Type B pancreatic cell (in vitro differentiated cells): ENCODE measurements around the gene SUGP1. TPM values are rescaled to one million over a fixed set of nuclear protein-coding genes. Genes with fewer than 3 reads are reported as not detected.
A peak's percentile ranks its signal among the peaks of the same experiment; 100 is the strongest.
"Not testable (repeated sequence)": the region's sequence is repeated elsewhere in the genome, so short reads cannot be mapped to it uniquely, and the experiment has no call there.

Experiments
- DNase-seq: peaks from one replicate; pipeline ENCODE4 v3.0.0; 2021; ENCODE audit warnings: mixed read lengths; ENCODE audit not compliant: unreplicated experiment; ENCODE audit errors: extremely low spot score
- H3K27ac Mint-ChIP-seq: 2 replicates; pipeline ENCODE4 v1.8.0; 2021; ENCODE audit warnings: mild to moderate bottlenecking, mixed read lengths
- H3K27me3 Mint-ChIP-seq: 2 replicates; pipeline ENCODE4 v1.8.0; 2021; ENCODE audit warnings: mixed read lengths
- H3K36me3 Mint-ChIP-seq: 2 replicates; pipeline ENCODE4 v1.8.0; 2021; ENCODE audit warnings: mixed read lengths
- H3K4me1 Mint-ChIP-seq: one replicate; pipeline ENCODE4 v1.8.0; 2021; ENCODE audit warnings: mixed read lengths; ENCODE audit not compliant: unreplicated experiment
- H3K4me3 Mint-ChIP-seq: 2 replicates; pipeline ENCODE4 v1.8.0; 2021; ENCODE audit warnings: mild to moderate bottlenecking, mixed read lengths
- H3K9me3 Mint-ChIP-seq: 2 replicates; pipeline ENCODE4 v1.8.0; 2021; ENCODE audit warnings: mixed read lengths
- CTCF ChIP-seq: fragments of 200-600 bp; sonication (generic); conservative IDR thresholded peaks from 2 replicates; pipeline ENCODE4 v1.5.0; 2021; ENCODE audit warnings: antibody characterized with exemption, mild to moderate bottlenecking
- total RNA-seq: library from RNA; stranded (reverse); gene quantifications from 2 replicates; pipeline ENCODE4 v1.2.1, GENCODE V29; 2021; ENCODE audit warnings: low replicate concordance

The SUGP1 gene
- total RNA-seq, 1 donor from 2014 or later = 86.8 TPM

GRCh38 chr19:19258589-19259338 lies 61.5 kb downstream of the SUGP1 start:
- H3K4me1 Mint-ChIP-seq = peaks cover 12% of the 10 kb centered on the region
- TF ChIP-seq CTCF = no peak
- H3K4me3 Mint-ChIP-seq = no peak overlapping the region
- H3K27ac Mint-ChIP-seq = no peak overlapping the region
- no peaks in the 10 kb centered on the region for H3K36me3 Mint-ChIP-seq
- DNase-seq = no peak
- no peaks in the 10 kb centered on the region for H3K9me3 Mint-ChIP-seq
- peaks cover 56% of the 10 kb centered on the region for H3K27me3 Mint-ChIP-seq

- DNase-seq = no peak
- H3K4me1 Mint-ChIP-seq = peaks cover 12% of the 10 kb centered on the region
- H3K27ac Mint-ChIP-seq = no peak overlapping the region
- no peak for TF ChIP-seq CTCF
- H3K36me3 Mint-ChIP-seq = no peaks in the 10 kb centered on the region
- H3K9me3 Mint-ChIP-seq = no peaks in the 10 kb centered on the region
- H3K27me3 Mint-ChIP-seq = peaks cover 52% of the 10 kb centered on the region
- H3K4me3 Mint-ChIP-seq = no peak overlapping the region
These were observed 62.3 kb downstream of the SUGP1 start for GRCh38 chr19:19257836-19258588.

- Mint-ChIP-seq H3K4me1 (peaks cover 8% of the 10 kb centered on the region), H3K4me3 (no peak overlapping the region), H3K27me3 (peaks cover 45% of the 10 kb centered on the region)
These were observed 63.2 kb downstream of the SUGP1 start for GRCh38 chr19:19257137-19257536.

GRCh38 chr19:19256072-19256969 lies 64.0 kb downstream of the SUGP1 start:
- Mint-ChIP-seq H3K36me3 (no peaks in the 10 kb centered on the region), H3K27me3 (peaks cover 49% of the 10 kb centered on the region), H3K4me1 (peaks cover 7% of the 10 kb centered on the region), H3K27ac (peak overlapping the region; percentile 58), H3K4me3 (no peak overlapping the region), H3K9me3 (no peaks in the 10 kb centered on the region)
- no peak for DNase-seq
- TF ChIP-seq CTCF = no peak

More at GRCh38 chr19:19257137-19257536, 63.2 kb downstream of the SUGP1 start:
- TF ChIP-seq CTCF = no peak
- Mint-ChIP-seq H3K36me3 (no peaks in the 10 kb centered on the region), H3K9me3 (no peaks in the 10 kb centered on the region), H3K27ac (no peak overlapping the region)
- no peak for DNase-seq

- H3K36me3 Mint-ChIP-seq, H3K9me3 Mint-ChIP-seq, H3K4me3 Mint-ChIP-seq, H3K4me1 Mint-ChIP-seq, H3K27ac Mint-ChIP-seq, DNase-seq: not testable (repeated sequence)
- peaks cover 52% of the 10 kb centered on the region for H3K27me3 Mint-ChIP-seq
These were observed 66.9 kb downstream of the SUGP1 start for GRCh38 chr19:19253409-19253808.
